GM19468 (cell line): Measurements from ENCODE around the gene WAPL.

ENCODE experiments used
- ATAC-seq: cut with Tn5 transposase; IDR thresholded peaks from one replicate; pipeline ENCODE4 v1.9.1; 2021; ENCODE audit warnings: mild to moderate bottlenecking, moderate library complexity, moderate number of reproducible peaks; ENCODE audit not compliant: unreplicated experiment; ENCODE audit errors: extremely low read depth

The WAPL gene

DNA sequence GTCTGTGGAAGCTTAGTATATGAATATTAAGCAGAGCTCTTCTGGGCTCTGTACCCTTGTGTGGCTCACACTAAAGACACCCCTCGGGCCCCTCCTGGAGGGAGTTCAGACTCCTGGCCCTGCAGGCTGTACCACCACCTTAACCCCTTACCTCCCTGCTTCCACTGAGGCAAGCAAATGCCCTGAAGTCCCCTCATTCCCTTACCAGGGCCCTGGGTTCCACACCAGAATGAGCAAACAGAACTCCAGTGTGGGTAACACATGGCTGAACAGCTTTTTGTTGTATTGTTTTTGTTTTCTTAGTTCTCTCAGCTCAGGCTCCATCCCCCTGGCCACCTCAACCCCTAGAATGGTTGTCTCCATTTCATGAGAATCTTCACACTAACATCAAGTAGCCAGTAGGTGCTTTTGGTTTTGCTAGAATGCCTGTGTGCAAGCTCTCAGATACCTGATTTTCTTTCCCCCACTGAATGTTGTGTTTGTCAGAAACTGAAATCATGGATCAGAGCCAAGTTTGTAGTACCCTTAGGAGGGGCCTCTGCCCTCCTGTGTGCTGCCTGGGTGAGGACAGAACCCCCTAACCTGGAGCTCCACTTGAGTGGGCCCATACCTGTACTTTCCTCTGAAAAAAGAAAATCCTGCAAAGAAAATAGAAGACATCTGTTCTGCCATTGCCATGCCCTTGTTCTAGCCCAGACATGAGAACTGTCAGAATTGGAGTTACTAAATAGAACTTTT lies 2.8 kb upstream of the WAPL start:
- no peak for ATAC-seq

DNA sequence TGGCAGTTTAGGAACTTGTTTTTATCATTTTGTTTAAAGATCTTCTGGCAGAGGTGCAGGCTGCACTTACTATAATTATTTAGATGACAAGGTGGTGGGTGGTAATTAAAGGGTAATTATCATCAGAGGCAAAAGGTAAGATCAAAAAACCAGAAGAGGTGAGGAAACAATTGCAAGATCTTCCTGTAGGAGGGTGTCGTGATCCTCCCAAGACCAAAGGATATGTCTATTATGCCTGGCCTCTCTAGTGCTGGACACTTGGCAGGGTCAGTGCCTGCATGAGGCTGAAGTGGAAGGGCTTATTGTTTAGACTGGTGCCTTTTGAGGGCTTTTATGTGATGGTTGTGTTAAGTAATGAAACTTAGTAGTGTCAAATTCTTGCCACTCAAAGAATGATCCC lies 1.8 kb upstream of the WAPL start:
- ATAC-seq = no peak

DNA sequence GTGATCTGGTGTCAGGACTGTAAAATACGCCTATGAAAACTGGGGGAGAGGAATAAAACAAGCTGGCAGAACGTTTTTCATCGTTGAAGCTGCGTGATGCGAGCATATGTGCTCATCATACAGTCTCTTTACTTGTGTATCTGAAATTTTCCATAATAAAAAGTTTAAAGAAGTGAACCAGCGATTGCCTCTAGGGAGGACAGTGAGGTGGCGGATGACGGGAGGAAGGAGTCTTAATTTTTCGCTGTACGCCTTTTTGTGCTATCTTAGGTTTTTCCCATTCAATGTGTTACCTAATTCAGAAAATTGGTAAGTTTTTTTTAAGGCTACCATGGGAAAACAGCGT lies 891 bp upstream of the WAPL start:
- ATAC-seq = no peak

DNA sequence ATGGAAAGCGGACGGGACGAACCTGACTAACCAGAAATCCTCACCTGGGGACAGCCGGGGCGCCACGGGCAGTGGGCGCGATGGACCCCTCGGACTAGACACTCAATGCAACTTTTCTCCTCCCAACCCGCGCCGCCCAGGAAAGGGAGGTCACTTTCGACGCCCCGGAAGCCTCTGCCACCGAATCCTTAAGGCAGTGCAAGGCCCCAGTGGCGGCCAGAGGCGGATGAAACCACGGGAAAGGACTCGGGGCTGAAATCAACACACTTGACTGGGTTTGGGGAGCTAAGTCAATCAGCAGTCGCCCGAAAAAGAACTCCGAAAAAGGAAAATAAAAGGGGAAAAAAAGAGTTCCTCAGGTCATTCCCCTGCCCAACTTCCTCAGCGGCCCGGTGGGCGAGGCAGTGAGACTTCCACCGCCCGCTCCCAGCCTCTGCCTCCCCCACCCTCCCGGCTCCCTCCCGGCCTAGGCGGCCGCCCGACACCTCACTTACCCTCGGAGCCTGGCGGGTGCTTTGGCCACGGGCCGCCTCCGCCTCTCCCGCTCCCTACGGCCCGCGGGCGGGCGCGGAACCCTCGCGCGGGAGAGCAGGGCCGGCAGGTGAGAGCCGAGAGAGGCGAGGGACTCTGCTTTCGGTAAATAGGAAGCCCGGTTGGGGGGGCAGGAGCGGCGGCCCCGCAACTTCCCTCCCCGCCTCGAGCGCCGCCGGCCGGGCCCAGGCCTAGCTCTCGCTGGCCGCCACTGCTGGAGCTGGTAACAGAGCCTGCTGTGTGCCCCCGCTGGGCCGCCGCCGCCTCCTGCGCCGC lies 518 bp downstream of the WAPL start:
- no peak for ATAC-seq

DNA sequence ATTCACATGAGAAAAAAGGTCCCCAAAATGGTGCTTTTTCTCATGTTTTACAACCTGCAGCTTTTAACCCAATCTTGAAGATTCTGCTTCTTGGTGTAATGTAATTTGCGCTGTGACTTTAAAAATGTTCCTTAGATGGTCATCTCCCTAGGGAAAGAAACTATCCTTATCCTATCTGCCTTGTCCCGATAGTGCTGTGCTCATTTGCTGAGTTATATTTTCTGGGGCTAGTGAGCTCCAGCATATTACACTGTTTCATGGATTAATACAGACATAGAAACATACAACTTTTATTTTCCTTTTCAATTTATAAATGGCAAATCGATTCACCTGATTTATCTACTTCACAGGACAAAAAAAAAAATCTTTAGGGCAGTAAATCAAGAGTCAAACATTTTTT lies 2.8 kb downstream of the WAPL start:
- ATAC-seq = no peak

DNA sequence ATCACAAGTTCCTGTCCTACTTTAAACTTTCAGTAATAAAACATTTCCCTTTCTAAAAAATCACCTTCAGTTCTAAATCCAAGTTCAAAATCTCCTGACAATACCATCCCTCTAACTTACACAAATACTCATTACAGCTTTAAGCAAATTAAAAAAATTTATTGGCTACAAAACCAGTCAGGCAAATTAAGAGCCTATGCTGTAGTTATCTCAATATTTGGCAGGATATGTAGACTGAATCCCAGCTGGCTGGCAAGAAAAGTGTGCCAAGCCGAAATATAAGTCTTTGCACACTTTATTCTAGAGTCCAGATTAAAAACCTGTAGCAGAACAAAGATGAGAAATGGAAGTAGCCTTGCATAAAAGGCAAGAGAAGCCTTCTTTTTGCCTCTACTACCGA lies 9.5 kb downstream of the WAPL start:
- ATAC-seq = no peak

DNA sequence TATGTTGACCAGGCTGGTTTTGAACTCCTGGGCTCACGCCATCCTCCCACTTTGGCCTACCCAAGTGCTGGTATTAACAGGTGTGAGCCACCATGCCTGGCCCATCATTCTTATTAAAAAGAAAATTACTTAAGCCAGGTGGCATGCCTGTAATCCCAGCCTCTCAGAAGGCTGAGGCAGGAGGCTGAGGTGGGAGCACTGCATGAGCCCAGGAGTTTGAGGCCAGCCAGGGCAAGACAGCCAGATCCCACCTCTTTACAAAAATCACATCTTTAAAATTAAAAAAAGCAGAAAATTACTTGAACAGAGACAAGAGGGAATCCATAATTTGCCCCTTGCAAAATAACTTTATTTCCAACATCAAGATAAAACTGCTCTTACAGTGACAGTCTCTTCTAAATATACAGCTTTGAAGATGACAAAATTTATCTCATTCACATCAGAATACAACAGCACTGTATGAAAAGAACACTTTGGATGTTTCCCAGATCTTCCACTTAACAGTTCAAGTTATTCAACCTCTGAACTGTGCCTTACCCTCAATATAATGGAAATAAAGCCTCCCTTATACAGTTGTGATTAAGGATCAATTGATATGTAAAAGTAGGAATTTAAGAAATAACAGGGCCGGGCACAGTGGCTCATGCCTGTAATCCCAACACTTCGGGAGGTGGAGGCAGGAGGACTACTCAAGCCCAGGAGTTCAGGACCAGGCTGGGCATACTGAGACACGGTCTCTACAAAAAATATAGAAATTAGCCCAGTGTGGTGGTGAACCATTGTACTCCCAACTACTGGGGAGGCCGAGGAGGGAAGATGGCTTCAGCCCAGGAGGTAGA lies 10.3 kb downstream of the WAPL start:
- ATAC-seq = no peak

DNA sequence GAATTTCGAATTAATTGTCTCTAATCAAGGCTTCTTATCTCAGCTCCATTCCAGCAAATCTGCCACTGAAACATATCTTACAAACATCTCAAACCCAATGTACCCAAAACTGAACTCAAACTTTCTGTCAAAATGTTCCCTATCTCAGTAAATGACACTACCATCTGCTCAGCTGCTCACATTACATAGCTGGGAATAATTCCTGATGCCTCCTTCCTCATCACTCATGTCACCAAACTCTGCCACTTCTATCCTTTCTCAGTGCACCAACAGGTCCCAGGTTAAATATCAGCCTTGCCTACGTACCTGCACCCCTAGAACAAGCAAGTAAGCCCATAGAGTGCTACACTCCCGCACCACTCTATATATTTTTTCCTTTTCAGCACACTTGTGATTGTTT lies 12.4 kb downstream of the WAPL start:
- no peak for ATAC-seq

DNA sequence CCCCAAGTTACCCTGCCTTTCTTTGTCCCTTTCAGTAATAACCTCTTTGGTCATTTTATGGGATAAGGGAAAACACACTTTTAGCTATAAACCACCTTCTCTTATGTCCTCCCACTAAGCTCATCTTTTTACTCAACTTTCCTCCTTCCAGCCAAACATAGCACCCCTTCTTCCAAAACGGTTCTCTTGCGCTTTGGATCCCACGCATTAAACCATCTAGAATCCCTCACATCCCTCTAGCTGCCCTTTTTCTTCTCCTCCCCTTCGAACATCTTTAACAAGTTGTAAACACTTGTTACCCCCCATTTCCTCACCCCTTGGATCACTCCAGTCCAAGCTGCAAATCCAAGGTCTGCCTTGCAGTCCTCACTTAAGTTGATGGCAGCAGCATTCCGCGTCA lies 13.4 kb downstream of the WAPL start:
- no peak for ATAC-seq

DNA sequence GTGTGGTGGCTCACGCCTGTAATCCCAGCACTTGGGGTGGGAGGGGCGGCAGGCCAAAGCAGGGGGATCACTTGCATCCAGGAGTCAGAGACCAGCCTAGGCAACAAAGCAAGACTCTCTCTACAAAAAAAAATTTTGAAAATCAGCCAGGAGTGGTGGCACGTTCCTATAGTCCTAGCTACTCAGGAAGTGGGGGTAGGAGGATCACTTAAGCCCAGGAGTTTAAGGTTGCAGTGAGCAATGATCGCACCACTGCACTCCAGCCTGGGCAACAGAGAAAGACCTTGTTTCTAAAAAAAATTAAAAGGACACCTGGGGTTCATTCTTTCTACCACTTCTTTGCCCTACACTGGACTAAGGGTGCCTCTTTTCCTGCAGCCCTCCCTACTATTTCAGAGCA lies 15.1 kb downstream of the WAPL start:
- no peak for ATAC-seq

DNA sequence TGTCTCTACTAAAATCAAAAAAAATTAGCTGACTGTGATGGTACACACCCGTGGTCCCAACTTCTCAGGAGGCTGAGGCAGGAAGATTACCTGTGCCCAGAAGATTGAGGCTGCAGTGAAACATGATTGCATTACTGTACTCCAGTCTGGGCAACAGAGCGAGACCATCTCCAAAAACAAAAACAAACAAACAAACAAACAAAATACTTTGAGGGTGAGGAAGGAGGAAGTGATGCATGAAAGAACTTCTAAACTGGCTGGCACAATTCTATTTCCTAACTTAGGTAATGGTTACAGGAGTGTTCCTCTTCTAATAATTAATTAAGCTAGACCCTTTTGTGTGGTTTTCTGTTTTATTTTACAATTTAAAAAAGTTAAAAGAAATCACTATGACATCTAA lies 15.5 kb downstream of the WAPL start:
- ATAC-seq = no peak

DNA sequence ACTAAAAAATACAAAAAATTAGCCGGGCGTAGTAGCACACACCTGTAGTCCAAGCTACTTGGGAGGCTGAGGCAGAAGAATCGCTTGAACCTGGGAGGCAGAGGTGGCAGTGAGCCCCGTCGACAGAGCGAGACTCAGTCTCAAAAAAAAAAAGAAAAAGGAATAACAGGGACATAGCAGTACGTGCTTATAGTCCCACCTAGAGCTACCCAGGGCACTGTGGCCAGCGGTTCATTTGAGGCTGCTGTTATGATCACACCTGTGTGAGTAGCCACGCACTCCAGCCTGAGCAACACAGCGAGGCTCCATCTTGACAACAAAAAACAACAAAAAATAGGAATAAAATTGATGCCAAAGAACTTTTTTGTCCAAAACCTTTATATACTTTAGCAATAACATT lies 17.1 kb downstream of the WAPL start:
- ATAC-seq = no peak

DNA sequence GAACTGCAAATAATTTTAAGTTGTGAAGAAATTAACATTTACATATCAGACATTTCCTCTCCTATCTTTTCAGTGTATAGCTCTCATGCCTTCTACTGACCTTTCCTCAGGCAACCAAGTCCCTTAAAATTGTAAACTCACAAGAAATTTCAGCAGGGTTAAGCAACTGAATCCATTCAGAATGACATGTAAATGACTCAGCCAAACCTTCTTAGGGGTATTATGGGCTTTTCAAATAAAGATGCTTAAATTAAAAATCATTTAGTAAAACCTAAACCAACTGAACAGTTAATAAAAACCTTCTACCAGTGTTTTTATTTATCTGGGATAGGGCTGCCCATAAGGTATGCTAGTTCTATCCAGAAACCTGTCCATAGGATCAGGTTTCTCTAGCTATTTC lies 20.7 kb downstream of the WAPL start:
- ATAC-seq = no peak

DNA sequence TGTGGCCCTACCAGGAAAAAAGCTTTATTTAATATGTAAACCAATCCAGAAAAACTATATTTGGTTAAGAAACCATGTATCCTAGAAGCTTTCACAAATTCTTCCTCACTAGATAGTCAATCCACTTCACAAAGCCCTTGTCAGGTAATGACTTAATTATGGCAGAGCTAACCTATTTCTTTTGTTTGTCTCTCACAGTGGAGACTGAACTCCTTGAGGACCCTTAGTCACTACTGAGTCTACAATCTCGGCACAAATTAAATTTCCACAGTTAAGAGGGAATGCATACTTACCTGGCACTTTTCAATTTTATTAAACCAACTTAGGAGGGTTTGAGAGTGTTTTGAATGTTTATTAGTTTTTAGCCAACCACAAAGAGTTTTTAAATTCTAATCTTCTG lies 23.0 kb downstream of the WAPL start:
- ATAC-seq = no peak

DNA sequence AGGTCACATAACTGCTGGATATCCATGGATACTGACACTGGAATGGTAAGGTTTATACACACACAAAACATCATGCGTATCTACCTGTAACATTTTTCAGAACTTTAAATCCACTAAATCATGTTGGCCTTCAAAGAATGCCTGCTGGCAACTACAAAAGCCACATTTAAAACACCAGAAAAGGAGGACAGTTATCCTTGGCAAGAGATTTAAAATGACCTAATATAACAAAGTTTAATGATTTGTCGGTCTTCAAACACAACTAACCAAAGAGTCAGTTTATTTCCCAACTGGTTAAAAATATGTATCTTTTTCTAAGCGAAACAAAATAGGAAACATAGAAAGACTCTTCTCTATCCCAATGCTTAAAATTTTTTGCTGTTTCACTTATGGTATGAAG lies 24.0 kb downstream of the WAPL start:
- no peak for ATAC-seq

DNA sequence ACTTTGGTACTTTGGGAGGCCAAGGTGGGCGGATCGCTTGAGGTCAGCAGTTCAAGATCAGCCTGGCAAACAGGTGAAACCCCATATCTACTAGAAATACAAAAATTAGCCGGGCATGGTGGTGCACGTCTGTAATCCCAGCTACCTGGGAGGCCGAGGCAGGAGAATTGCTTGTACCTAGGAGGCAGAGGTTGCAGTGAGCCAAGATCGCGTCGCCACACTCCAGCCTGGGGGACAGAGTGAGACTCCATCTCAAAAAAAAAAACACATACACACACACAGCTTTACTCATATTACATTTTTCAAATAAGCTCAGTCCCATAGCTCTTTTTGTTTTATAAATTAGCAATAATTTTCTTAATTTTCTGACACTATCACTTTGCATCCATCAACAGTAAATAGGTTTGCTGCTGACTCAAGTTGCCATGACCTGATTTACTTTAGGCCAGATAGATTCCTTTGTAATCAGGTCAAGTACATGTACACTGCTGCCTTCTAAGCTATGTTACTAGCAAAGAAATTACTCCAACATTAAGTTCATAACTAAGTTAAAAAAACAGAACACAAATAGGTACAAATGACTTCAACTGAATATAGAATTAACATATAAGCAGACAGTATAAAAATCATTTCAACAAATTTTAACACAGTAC lies 31.5 kb downstream of the WAPL start:
- ATAC-seq = no peak

DNA sequence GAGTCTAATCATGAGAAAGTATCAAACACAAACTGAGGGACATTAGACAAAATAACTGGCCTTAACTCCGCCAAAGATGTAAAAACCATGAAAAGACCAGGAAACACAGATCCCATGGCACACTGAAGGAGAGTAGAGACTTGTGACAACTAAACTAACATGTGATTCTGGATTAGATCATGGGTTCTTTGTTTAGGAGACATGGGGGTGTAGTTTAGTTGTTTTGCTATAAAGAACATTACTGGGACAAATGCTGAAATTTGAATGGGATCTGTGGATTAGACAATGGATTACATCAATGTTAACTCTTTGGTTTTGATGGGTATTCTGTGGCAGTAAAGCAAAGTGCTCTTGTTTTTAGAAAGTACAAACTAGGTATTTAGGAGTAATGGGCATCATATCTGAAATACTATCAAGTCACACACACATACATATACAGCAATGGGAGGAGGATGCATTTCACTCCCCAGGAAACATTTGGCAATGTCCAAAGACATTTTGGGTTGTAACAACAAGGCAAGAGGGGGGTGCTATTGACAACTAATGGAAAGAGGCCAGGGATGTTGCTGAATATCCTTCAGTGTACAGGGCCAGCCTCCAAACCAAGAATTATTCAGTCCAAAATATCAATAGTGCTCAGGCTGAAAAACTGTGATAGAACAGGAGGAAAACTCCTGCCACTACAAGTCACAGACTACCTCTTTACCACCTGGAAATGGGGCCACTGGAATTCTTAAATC lies 32.4 kb downstream of the WAPL start:
- no peak for ATAC-seq

DNA sequence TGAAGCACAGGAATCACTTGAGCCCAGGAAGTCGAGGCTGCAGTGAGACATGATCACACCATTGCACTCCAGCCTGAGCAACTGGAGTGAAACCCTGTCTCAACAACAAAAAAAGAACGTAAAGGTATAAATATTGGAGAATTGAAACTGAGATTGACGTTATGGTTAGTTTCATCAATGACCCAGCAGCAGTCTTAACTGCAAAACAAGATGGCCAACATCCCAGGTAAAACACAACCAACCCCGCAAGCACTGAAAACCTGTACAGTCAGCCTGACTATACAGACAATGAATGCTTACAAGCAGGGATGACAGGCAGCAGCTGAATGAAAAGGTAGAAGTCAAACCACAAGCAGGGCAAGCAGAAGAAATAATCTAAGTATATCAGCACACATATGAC lies 34.7 kb downstream of the WAPL start:
- no peak for ATAC-seq

DNA sequence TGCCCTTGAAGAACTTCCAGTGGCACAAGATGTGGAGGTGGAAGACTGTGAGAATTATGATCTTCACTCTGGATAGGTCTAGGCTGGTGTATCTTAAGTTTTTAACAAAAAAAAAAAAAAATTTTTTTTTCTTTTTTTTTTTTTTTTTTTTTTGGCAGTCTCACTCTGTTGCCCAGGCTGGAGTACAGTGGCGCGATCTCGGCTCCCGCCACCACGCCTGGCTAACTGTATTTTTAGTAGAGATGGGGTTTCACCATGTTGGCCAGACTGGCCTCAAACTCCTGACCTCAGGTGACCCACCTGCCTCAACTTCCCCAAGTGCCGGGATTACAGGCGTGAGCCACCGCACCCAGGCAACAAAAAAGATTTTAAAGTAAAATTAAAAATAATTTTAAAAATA lies 37.9 kb downstream of the WAPL start:
- ATAC-seq = no peak

DNA sequence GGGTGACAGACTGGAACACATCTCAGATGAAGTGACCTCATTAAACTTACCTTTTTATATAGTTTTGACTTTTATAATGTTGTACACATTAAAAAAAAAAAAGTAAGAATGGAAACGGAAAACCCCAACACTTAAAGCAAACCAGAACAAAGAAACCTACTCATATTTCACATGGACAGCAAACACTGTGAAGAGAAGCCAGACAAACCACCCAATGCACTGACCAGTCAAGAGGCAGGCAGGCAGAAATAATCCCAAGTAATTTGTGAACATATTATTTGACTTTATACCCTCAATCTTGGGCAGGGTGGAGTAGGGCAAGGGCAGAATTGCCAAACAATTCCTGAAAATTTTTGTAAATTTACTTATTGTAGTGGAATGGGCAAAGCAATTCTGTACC lies 39.8 kb downstream of the WAPL start:
- no peak for ATAC-seq
